Measurements from ENCODE around the gene PQBP1. TPM values are rescaled to one million over a fixed set of nuclear protein-coding genes. Genes with fewer than 3 reads are reported as not detected.

PQBP1 gene
- total RNA-seq, 6 experiments from 2014 or later, result 29.8 to 47.1 (median 35.7) TPM

GRCh38 chrX:48903290-48903689 is 5.6 kb downstream of the PQBP1 start:
- no peak overlapping the region for H3K27ac ChIP-seq
- H3K27me3 ChIP-seq, result no peaks in the 10 kb centered on the region
- no peak overlapping the region for H3K4me3 ChIP-seq
- no peak for DNase-seq
- no peak for TF ChIP-seq POLR2A (IDR thresholded peaks at IDR 0.05)
- TF ChIP-seq, protein P1, sequence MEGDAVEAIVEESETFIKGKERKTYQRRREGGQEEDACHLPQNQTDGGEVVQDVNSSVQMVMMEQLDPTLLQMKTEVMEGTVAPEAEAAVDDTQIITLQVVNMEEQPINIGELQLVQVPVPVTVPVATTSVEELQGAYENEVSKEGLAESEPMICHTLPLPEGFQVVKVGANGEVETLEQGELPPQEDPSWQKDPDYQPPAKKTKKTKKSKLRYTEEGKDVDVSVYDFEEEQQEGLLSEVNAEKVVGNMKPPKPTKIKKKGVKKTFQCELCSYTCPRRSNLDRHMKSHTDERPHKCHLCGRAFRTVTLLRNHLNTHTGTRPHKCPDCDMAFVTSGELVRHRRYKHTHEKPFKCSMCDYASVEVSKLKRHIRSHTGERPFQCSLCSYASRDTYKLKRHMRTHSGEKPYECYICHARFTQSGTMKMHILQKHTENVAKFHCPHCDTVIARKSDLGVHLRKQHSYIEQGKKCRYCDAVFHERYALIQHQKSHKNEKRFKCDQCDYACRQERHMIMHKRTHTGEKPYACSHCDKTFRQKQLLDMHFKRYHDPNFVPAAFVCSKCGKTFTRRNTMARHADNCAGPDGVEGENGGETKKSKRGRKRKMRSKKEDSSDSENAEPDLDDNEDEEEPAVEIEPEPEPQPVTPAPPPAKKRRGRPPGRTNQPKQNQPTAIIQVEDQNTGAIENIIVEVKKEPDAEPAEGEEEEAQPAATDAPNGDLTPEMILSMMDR (IDR thresholded peaks at IDR 0.05), result no peak
- 84% methylated on average over 6 of the region's 6 CpGs for WGBS (ENCODE audit: insufficient coverage, low coverage, low lambda C conversion rate, missing lambda C conversion rate)
- no peaks in the 10 kb centered on the region for H3K4me1 ChIP-seq
- intact Hi-C loops (cut with DNase I), result loop anchor here in 1 of 2 donors (10.0 kb wide), 1 partner anchor 52 kb away; the partner anchor contains the start of gene OTUD5
- no peak for ATAC-seq
- no peaks in the 10 kb centered on the region for H3K9me3 ChIP-seq
- peaks cover 0 to 20% (median 2%) of the 10 kb centered on the region in 4 donors for H3K36me3 ChIP-seq

DNA sequence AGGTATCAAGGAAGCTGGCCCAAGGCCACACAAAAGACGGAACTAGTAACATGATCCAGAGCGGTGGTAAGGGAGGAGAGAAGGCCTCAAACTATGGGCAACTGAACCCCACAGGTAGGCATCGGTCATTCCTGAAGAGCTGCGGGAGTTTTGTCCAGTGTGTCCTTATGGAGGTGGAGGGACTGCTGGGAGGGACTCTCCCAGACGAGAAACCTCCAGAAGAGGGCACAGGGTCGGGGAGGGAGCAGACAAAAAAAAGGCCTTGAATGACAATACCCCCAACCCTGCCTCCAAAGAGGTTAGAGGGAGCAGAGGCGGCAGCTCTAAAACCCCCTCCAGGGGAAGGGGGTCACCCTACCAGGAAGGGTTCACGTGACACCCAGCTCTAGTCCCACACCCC is 6.5 kb downstream of the PQBP1 start:
- TF ChIP-seq POLR2A (IDR thresholded peaks at IDR 0.05), result no peak
- TF ChIP-seq, protein P1 (IDR thresholded peaks at IDR 0.05), result no peak
- intact Hi-C loops (cut with DNase I), result loop anchor here in 1 of 2 donors (10.0 kb wide), 1 partner anchor 51 kb away; the partner anchor contains the start of gene OTUD5

GRCh38 chrX:48904626-48905025 is 6.9 kb downstream of the PQBP1 start:
- peaks cover 0 to 5% (median 0%) of the 10 kb centered on the region in 4 donors for H3K4me1 ChIP-seq
- no peaks in the 10 kb centered on the region for H3K9me3 ChIP-seq
- H3K27ac ChIP-seq, result no peak overlapping the region
- H3K36me3 ChIP-seq, result peaks cover 0 to 20% (median 2%) of the 10 kb centered on the region in 4 donors
- 82% methylated on average over 8 of the region's 14 CpGs for WGBS (ENCODE audit: insufficient coverage, low coverage, low lambda C conversion rate, missing lambda C conversion rate)
- ATAC-seq (peak in 1 of 4 donors; percentile 10), DNase-seq (no peak)
- TF ChIP-seq POLR2A (IDR thresholded peaks at IDR 0.05), result no peak
- TF ChIP-seq, protein P1 (IDR thresholded peaks at IDR 0.05), result no peak
- H3K27me3 ChIP-seq, result no peaks in the 10 kb centered on the region
- no peak overlapping the region for H3K4me3 ChIP-seq
- intact Hi-C loops (cut with DNase I), result loop anchor here in 1 of 2 donors (10.0 kb wide), 1 partner anchor 50 kb away; the partner anchor contains the start of gene OTUD5

More for the DNA sequence above, 6.5 kb downstream of the PQBP1 start:
- 100% methylated on average over 1 of the region's 8 CpGs for WGBS (ENCODE audit: insufficient coverage, low coverage, low lambda C conversion rate, missing lambda C conversion rate)
- H3K9me3 ChIP-seq, result no peaks in the 10 kb centered on the region
- H3K36me3 ChIP-seq, result peaks cover 0 to 20% (median 2%) of the 10 kb centered on the region in 4 donors
- ATAC-seq, result no peak
- no peak for DNase-seq
- no peaks in the 10 kb centered on the region for H3K27me3 ChIP-seq
- no peak overlapping the region for H3K4me3 ChIP-seq
- peaks cover 0 to 5% (median 0%) of the 10 kb centered on the region in 4 donors for H3K4me1 ChIP-seq
- no peak overlapping the region for H3K27ac ChIP-seq

- intact Hi-C loops (cut with DNase I), result loop anchor here in 1 of 2 donors (10.0 kb wide), 1 partner anchor 50 kb away; the partner anchor contains the start of gene OTUD5
- no peak for TF ChIP-seq POLR2A (IDR thresholded peaks at IDR 0.05)
- TF ChIP-seq, protein P1 (IDR thresholded peaks at IDR 0.05), result no peak
- DNase-seq (no peak), ATAC-seq (no peak)
- Histone ChIP-seq H3K4me1 (peaks cover 0 to 5% (median 0%) of the 10 kb centered on the region in 4 donors), H3K4me3 (no peak overlapping the region), H3K27me3 (no peaks in the 10 kb centered on the region), H3K36me3 (peaks cover 0 to 20% (median 2%) of the 10 kb centered on the region in 4 donors), H3K27ac (no peak overlapping the region), H3K9me3 (no peaks in the 10 kb centered on the region)
- no CpG with 5 or more reads among the region's 20 CpGs for WGBS (ENCODE audit: insufficient coverage, low coverage, low lambda C conversion rate, missing lambda C conversion rate)
Observed at GRCh38 chrX:48905090-48905790, 7.5 kb downstream of the PQBP1 start.

Data from right lobe of liver (tissue), 6 donors.